Measurements from ENCODE around the gene SEC14L1. TPM values are rescaled to one million over a fixed set of nuclear protein-coding genes. Genes with fewer than 3 reads are reported as not detected.

Gene SEC14L1
- total RNA-seq, 1 experiment from 2014 or later, result 58.6 TPM

DNA sequence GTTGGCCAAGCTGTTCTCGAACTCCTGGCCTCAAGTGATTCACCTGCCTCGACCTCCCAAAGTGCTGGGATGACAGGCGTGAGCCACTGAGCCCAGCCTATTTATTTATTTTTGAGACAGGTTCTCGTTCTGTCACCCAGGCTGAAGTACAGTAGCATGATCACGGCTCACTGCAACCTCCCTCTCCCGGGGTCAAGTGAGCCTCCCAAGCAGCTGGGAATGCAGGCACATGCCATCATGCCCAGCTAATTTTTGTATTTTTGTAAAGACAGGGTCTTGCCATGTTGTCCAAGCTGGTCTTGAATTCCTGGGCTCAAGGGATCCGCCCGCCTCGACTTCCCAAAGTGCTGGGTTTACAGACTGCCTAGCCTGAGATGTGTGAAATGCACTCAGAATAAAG, 10.2 kb upstream of the SEC14L1 start:
- Histone ChIP-seq H3K9me3 (ENCODE audit: control insufficient read depth, low read depth, low read length) (no peaks in the 10 kb centered on the region), H3K23me2 (ENCODE audit: insufficient read length, low read depth, low read length, poor library complexity, severe bottlenecking) (no peaks in the 10 kb centered on the region), H3K56ac (ENCODE audit: insufficient read length, low read depth, low read length) (no peak overlapping the region), H4K91ac (ENCODE audit: insufficient read length, low read depth, low read length) (no peak overlapping the region), H3K4me2 (ENCODE audit: insufficient read depth, insufficient read length, low read length) (no peak overlapping the region), H4K8ac (replicated peaks; ENCODE audit: insufficient read length, low read depth, low read length) (no peak overlapping the region), H3K27ac (ENCODE audit: insufficient read length, low read depth, low read length) (no peak overlapping the region), H3K18ac (ENCODE audit: insufficient read length, low read depth, low read length) (no peak overlapping the region), H3K14ac (ENCODE audit: insufficient read depth, low read length) (no peak overlapping the region), H2AK5ac (ENCODE audit: insufficient read length, low read length) (no peak overlapping the region), H2BK120ac (ENCODE audit: low read depth, low read length, poor library complexity, severe bottlenecking) (no peak overlapping the region), H3K4ac (ENCODE audit: low read depth, low read length) (no peak overlapping the region), H2AFZ (ENCODE audit: low read length) (no peak overlapping the region), H4K5ac (ENCODE audit: insufficient read length, low read depth, low read length) (no peak overlapping the region), H2BK20ac (ENCODE audit: low read depth, low read length, poor library complexity, severe bottlenecking) (no peak overlapping the region), H3K9ac (ENCODE audit: extremely low read depth, insufficient read length, low read length) (no peak overlapping the region), H3K4me1 (ENCODE audit: insufficient read depth, low read length) (no peaks in the 10 kb centered on the region), H2BK5ac (ENCODE audit: insufficient read length, low read length) (no peak overlapping the region), H2BK12ac (ENCODE audit: insufficient read length, low read depth, low read length) (no peak overlapping the region), H3K23ac (ENCODE audit: insufficient read length, low read depth, low read length) (no peak overlapping the region), H3K27me3 (ENCODE audit: insufficient read depth, low read length) (no peaks in the 10 kb centered on the region), H3T11ph (ENCODE audit: low read length) (no peak overlapping the region), H3K79me2 (ENCODE audit: insufficient read depth, low read length) (no peaks in the 10 kb centered on the region), H2BK15ac (ENCODE audit: low read depth, low read length) (no peak overlapping the region), H3K79me1 (ENCODE audit: insufficient read depth, low read depth, low read length, poor library complexity, severe bottlenecking) (no peaks in the 10 kb centered on the region), H4K20me1 (ENCODE audit: control insufficient read depth, insufficient read depth, insufficient read length) (no peaks in the 10 kb centered on the region)
- DNase-seq, result no peak
- no peak overlapping the region for H3K27ac Mint-ChIP-seq
- H3K36me3 Mint-ChIP-seq (ENCODE audit: insufficient read depth in 1 of 3, low read depth in 3 of 3), result no peaks in the 10 kb centered on the region
- WGBS (ENCODE audit: extremely low coverage, insufficient read length, low lambda C conversion rate), result no CpG with 5 or more reads among the region's 9 CpGs
- peaks cover 3 to 4% of the 10 kb centered on the region in 2 experiments for H3K4me1 Mint-ChIP-seq
- peaks cover under 1% of the 10 kb centered on the region; the same call in 1 of the 2 replicates for H3K27me3 Mint-ChIP-seq (ENCODE audit: low read depth)
- H3K9me3 Mint-ChIP-seq, result no peaks in the 10 kb centered on the region
- TF ChIP-seq, protein P1, sequence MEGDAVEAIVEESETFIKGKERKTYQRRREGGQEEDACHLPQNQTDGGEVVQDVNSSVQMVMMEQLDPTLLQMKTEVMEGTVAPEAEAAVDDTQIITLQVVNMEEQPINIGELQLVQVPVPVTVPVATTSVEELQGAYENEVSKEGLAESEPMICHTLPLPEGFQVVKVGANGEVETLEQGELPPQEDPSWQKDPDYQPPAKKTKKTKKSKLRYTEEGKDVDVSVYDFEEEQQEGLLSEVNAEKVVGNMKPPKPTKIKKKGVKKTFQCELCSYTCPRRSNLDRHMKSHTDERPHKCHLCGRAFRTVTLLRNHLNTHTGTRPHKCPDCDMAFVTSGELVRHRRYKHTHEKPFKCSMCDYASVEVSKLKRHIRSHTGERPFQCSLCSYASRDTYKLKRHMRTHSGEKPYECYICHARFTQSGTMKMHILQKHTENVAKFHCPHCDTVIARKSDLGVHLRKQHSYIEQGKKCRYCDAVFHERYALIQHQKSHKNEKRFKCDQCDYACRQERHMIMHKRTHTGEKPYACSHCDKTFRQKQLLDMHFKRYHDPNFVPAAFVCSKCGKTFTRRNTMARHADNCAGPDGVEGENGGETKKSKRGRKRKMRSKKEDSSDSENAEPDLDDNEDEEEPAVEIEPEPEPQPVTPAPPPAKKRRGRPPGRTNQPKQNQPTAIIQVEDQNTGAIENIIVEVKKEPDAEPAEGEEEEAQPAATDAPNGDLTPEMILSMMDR (conservative IDR thresholded peaks at IDR 0.05), result no peak
- no peak overlapping the region for H3K4me3 Mint-ChIP-seq
